Thyroid gland (tissue), 4 donors: Measurements from ENCODE around the gene SHH.

Experiments used
- POLR2A ChIP-seq, 2 donors: fragments of 450-650 bp; IDR thresholded peaks; one replicate each; pipeline ENCODE4 v1.6.1; 2017; ENCODE audit warnings: antibody characterized with exemption in 2 of 2, mild to moderate bottlenecking in 2 of 2, moderate library complexity in 1 of 2
- TF ChIP-seq, protein P1 (sequence below), 6 experiments: fragments of 200-600 bp in 3 of 6; fragments of 450-650 bp in 3 of 6; sonication (generic) in 3 of 6; IDR thresholded peaks; one replicate each; pipeline ENCODE4 v1.5.1; 2016 to 2019; ENCODE audit warnings: antibody characterized with exemption in 6 of 6, mild to moderate bottlenecking in 2 of 6, inconsistent platforms in 1 of 6, moderate library complexity in 1 of 6

- TF ChIP-seq, protein P1, sequence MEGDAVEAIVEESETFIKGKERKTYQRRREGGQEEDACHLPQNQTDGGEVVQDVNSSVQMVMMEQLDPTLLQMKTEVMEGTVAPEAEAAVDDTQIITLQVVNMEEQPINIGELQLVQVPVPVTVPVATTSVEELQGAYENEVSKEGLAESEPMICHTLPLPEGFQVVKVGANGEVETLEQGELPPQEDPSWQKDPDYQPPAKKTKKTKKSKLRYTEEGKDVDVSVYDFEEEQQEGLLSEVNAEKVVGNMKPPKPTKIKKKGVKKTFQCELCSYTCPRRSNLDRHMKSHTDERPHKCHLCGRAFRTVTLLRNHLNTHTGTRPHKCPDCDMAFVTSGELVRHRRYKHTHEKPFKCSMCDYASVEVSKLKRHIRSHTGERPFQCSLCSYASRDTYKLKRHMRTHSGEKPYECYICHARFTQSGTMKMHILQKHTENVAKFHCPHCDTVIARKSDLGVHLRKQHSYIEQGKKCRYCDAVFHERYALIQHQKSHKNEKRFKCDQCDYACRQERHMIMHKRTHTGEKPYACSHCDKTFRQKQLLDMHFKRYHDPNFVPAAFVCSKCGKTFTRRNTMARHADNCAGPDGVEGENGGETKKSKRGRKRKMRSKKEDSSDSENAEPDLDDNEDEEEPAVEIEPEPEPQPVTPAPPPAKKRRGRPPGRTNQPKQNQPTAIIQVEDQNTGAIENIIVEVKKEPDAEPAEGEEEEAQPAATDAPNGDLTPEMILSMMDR (IDR thresholded peaks at IDR 0.05) = no peak
- no peak for TF ChIP-seq POLR2A (IDR thresholded peaks at IDR 0.05)
Observed at GRCh38 chr7:155837126-155837479, 24.8 kb upstream of the SHH start.
